GM12875 (cell line): Measurements from ENCODE around the gene MDC1.

Source experiments
- H3K4me3 ChIP-seq: one replicate; pipeline ENCODE4 v1.5.1; 2011; ENCODE audit warnings: low read depth, low read length, control low read depth
- TF ChIP-seq, protein P1 (sequence below): IDR thresholded peaks from 2 replicates; pipeline ENCODE4 v1.5.1; 2011; ENCODE audit warnings: low read depth, mild to moderate bottlenecking, control low read depth, inconsistent platforms, low read length, moderate library complexity, borderline replicate concordance; ENCODE audit not compliant: insufficient read depth

Gene MDC1

DNA sequence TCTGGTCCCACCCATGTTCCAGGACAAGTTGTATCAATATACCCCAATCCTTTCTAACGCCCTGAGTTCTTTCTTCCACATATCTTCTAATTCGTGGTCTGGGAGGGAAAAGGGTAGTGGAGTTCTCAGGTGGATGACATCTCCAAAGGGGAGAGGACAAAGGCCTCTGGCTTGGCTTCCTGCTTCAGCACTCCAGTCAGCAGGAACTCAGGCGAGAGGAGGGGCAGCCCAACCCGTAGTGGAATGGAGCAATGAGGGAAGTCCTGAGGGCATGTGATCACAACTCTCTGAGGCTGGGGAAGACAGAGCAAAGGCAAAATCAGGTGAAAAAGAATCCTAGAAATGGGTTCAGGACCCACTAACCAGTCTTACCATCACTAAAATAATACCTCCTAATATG, 16.7 kb downstream of the MDC1 start:
- TF ChIP-seq, protein P1, sequence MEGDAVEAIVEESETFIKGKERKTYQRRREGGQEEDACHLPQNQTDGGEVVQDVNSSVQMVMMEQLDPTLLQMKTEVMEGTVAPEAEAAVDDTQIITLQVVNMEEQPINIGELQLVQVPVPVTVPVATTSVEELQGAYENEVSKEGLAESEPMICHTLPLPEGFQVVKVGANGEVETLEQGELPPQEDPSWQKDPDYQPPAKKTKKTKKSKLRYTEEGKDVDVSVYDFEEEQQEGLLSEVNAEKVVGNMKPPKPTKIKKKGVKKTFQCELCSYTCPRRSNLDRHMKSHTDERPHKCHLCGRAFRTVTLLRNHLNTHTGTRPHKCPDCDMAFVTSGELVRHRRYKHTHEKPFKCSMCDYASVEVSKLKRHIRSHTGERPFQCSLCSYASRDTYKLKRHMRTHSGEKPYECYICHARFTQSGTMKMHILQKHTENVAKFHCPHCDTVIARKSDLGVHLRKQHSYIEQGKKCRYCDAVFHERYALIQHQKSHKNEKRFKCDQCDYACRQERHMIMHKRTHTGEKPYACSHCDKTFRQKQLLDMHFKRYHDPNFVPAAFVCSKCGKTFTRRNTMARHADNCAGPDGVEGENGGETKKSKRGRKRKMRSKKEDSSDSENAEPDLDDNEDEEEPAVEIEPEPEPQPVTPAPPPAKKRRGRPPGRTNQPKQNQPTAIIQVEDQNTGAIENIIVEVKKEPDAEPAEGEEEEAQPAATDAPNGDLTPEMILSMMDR: no peak

DNA sequence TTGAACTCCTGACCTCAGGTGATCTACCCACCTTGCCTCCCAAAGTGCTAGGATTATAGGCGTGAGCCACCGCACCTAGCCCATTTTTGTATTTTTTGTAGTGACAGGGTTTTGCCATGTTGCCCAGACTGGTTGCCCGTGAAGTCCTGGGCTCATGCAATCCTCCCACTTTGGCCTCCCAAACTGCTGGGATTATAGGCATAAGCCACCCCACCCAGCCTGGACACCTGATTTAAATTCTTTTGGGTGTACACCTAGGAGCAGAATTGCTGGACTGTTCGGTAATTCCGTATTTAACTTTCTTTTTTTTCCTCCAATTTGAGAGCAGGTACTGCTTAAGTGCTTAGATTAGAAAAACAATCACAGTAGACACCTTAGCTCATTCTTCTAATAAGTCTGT, 20.6 kb downstream of the MDC1 start:
- TF ChIP-seq, protein P1: no peak
- no peak overlapping the region for H3K4me3 ChIP-seq

More for the DNA sequence above, 16.7 kb downstream of the MDC1 start:
- H3K4me3 ChIP-seq: no peak overlapping the region

DNA sequence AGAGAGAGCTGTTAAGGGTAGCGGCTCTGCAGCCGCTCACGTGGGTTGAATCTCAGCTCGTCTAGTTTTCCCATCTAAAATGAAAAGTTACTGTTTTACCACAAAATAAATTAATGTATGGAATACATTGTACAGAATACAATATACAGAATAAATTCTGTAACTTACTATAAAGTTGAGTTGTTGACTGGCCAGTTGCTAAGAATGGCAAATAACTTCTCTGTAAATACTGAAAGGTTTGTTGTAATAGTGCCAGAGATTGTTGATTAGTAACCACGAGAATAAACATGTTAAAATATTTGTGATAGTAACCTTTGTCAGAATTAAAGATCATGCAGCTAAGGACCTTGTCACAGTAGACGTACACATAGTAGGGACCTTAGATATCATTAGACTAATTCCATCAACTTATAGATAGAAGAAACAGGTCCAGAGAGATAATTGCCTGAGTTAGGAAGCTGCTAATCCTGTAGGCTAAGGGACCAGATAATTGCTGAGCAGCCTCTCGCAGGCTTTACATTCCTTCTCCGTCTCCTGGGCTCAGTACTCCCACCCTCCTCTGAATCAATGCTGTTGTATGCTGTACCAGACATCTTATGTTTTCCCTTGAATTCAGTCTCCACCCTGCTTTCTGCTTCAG, 25.8 kb downstream of the MDC1 start:
- TF ChIP-seq, protein P1: no peak
- peak overlapping the region; percentile 48 for H3K4me3 ChIP-seq

DNA sequence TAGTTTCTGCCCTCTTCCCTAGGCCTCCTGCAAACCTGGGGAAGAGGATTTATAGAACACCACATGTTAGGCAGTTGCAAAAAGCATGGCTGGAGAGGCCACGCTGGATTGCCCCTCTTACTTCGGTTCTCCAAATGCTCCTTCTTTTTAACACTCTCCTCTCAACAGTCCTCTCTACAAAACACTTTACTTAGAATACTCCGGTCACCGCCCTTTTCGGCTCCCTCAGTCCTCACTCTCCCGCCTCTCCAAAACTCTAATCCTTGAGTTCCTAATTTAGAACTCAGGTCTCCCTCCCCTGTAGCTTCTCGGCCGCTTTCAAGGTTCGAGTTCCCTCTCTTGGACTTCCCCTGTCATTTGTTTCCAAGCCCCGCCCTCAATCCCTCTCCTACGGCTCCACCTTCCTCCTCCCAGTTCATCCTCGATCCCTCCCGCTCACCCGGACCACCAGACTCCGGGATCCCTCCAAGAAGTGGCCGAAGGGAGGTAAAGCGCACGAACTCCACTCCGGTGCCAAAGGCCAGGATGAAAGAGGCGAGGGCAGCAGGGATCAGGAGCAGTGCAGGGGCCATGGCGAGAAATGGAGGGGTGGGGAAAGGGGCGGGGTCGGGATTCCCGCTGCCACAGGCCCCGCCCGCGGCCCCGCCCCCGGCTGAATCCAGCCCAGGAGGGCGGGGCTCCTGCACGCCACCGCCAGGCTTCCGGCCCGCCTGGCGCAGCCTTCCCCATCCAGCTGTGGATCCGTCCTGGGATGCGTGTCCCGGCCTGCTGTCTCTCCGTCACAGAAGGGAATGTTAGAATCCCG, 26.5 kb downstream of the MDC1 start, which contains the start of gene NRM:
NRM (minus strand) TSS at position 582 of the 805 bp plus-strand sequence; CDS start at position 572, 10 bp downstream.
- TF ChIP-seq, protein P1: no peak
- H3K4me3 ChIP-seq: peak within 1 kb of the TSS; percentile 76

DNA sequence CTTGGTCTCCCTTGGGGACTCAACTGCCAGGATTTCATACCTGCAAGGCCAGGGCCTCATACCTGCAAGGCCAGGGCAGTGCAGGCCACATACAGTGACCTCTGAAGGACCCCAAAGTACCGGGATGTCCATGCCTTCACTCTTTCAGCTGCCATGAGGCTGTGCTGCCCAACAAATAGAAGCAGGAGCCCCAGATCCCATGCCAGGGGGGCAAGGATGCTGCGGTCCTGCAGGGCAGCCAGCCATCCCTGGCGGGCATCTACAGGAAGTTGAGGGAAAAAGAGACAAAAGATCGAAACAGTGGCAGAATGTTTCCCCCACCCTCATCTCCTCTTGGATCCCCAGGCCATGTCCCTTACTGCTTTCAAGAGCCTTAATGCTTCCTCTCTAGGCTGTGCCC, 27.1 kb downstream of the MDC1 start:
- H3K4me3 ChIP-seq: peak overlapping the region; percentile 76
- TF ChIP-seq, protein P1: no peak

DNA sequence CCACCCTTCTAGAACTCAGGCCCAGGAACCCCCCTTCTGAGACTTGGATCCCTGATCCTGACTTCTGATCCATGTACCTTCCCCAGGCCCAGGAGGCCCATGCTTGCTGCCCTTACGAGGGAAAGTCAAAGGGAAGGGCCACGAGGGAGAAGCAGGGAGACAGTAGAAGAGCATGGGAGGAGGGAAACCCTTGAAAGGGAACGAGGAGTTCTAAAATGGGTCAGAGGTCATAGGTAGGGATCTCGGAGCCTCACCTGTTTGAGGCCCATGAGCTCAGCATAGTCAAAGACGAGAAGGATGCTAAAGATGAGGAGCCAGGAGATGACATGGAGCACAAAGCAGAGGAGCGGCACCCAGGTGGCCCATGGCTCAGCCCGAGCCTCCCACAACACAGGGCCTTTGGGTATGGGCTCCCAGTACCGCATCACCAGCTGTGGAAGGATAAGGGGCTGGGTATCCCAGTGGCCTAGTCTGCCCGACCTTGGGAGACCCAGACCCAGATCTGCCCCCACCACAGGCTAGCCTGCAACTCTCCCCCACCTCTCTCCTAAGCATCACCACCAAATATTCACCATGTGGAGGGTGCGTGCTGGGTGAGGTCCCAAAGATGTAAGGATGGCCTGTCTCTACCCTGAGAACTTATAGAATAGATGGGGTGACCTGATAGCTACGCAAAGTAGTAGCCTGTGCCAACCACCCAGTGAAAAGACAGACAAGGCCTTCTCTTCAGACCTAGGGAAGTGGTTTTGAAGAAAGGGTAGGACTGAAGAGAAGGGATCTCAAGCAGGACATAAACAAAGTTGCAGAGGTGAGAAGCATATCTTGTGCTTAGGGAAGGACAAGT, 27.8 kb downstream of the MDC1 start:
- peak overlapping the region; percentile 76 for H3K4me3 ChIP-seq
- TF ChIP-seq, protein P1: no peak
